Psoas muscle (tissue), 8 donors: ENCODE results near the gene LRRC4C. TPM values are rescaled to one million over a fixed set of nuclear protein-coding genes. Genes with fewer than 3 reads are reported as not detected.

Experiments used
- ATAC-seq, 4 donors: fragments of 200-7000 bp; cut with Tn5 transposase; one replicate each; pipeline ENCODE4 v1.9.1; 2020; ENCODE audit warnings: moderate library complexity in 3 of 4, mild to moderate bottlenecking in 2 of 4
- DNase-seq, 2 donors: peaks; one replicate each; pipeline ENCODE4 v3.0.0-alpha.2; 2020
- H3K27ac ChIP-seq: fragments of 200-600 bp; one replicate; pipeline ENCODE4 v1.8.0; 2022
- H3K27me3 ChIP-seq, 3 donors: fragments of 200-600 bp in 1 of 3; one replicate each; pipeline versions ENCODE4 v1.6.1 to v1.8.0; 2013 to 2022; ENCODE audit warnings: low read length in 2 of 3, mild to moderate bottlenecking in 2 of 3, moderate library complexity in 1 of 3; ENCODE audit not compliant: insufficient read depth in 3 of 3
- H3K36me3 ChIP-seq, 2 donors: fragments of 200-600 bp in 1 of 2; one replicate each; pipeline versions ENCODE4 v1.6.1 to v1.8.0; 2013 to 2022; ENCODE audit warnings: low read depth in 1 of 2, mild to moderate bottlenecking in 1 of 2, moderate library complexity in 1 of 2; ENCODE audit not compliant: insufficient read depth in 1 of 2
- H3K4me1 ChIP-seq: fragments of 200-600 bp; one replicate; pipeline ENCODE4 v1.8.0; 2022
- H3K4me3 ChIP-seq: fragments of 200-600 bp; one replicate; pipeline ENCODE4 v1.8.0; 2022; ENCODE audit warnings: mild to moderate bottlenecking
- H3K9me3 ChIP-seq: fragments of 200-600 bp; one replicate; pipeline ENCODE4 v1.8.0; 2022
- WGBS, 3 donors: extraction: QIAGEN DNeasy Blood & Tissue Kit; methylation state at CpG; one replicate each; pipeline versions ENCODE4 v1.1.6 to v1.1.7; 2013; 5-methylcytosine and 5-hydroxymethylcytosine counted together
- intact Hi-C, 2 donors: fragments of 100-400 bp; cut with DNase I; formaldehyde crosslinking; loops; one replicate each; pipeline versions ENCODE4 v1.11.0 to v1.14.2; 2022
- polyA plus RNA-seq, 3 donors: library from polyadenylated mRNA; stranded (reverse); fragments of 200-250 nt; gene quantifications; one replicate each; pipeline ENCODE4 v1.2.3, GENCODE V29; 2013
- total RNA-seq, 4 donors: library from RNA; stranded (reverse); fragmentation: NEBNext Ultra II Directional in 2 of 4; extraction: Animal tissue kit (Norgen Biotek cat#: 25700) in 2 of 4; gene quantifications; one replicate each; pipeline versions ENCODE4 v1.2.1 to v1.2.4, GENCODE V29; 2021 to 2023
- TF ChIP-seq, protein P1 (sequence below): fragments of 200-600 bp; IDR thresholded peaks from one replicate; pipeline ENCODE4 v1.8.0; 2022; ENCODE audit warnings: antibody characterized with exemption
- donor health status: healthy with polysubstance abuse.
- donor health status: DM: no; HTN: no; CAD: no; lungs with moderate emphysema.
- donor health status: Bipolar disorder and iron deficiency.
- donor health status: healthy.
- donor health status: DM: yes; HTN: yes; CAD: no.
- donor health status: DM: no; HTN: no; CAD: no.
- donor health status: DM: no; HTN: no; CAD: no.
- donor health status: DM: yes; HTN: yes; CAD: no.

The LRRC4C gene
- total and polyA plus RNA-seq, 7 donors: 0.04 to 0.34 (median 0.12) TPM; not detected in 1

DNA sequence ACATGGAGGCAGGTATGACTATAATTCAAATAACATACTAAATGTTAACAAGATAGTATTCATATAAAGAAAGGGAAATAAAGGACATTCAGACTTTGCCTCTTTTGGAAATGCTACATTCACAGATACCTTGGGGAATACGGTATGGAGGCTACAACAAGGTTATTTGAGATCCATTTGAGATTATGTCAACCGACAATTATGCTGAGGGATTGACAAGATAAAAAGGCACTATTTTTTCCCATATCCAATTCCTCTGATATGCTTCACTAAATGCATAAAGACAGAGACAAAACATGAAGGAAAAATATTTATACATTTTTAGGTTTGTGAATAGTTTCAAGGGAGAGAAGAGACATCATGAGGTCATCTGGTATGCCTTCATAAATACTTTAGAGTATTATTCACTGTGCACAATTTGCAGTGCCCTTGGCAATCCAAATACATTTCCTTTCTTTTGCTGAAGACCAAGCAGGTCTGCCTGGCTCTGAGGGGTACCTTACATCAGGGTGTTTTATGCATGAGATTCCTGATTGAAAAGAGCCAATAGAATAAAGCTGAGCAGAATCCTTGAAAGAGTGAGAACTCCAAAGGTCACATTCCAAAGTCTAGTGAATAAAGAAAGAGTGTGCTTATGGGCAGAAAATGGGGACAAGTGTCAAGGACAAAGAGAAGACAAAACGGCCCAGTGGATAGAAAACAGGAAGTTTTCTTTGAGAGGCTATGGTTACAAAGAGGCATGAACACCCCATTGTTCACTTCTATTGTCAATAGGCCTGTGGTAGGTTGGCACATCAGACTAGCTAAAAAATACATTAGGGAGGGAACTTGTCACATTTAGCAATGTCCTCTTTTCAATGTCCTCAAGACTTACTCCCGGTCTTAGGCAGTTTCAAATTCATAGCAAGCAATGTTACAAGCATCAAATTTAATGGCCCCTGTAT, 455.8 kb downstream of the LRRC4C start:
- intact Hi-C loops: no loop called here
- no peak for ATAC-seq
- H3K27ac ChIP-seq: no peak overlapping the region
- H3K4me3 ChIP-seq: no peak overlapping the region
- no peaks in the 10 kb centered on the region for H3K27me3 ChIP-seq
- H3K9me3 ChIP-seq: no peaks in the 10 kb centered on the region
- WGBS, 3 donors: 44 to 61% (median 58%) methylated on average over 4 of the region's 4 CpGs
- TF ChIP-seq, protein P1, sequence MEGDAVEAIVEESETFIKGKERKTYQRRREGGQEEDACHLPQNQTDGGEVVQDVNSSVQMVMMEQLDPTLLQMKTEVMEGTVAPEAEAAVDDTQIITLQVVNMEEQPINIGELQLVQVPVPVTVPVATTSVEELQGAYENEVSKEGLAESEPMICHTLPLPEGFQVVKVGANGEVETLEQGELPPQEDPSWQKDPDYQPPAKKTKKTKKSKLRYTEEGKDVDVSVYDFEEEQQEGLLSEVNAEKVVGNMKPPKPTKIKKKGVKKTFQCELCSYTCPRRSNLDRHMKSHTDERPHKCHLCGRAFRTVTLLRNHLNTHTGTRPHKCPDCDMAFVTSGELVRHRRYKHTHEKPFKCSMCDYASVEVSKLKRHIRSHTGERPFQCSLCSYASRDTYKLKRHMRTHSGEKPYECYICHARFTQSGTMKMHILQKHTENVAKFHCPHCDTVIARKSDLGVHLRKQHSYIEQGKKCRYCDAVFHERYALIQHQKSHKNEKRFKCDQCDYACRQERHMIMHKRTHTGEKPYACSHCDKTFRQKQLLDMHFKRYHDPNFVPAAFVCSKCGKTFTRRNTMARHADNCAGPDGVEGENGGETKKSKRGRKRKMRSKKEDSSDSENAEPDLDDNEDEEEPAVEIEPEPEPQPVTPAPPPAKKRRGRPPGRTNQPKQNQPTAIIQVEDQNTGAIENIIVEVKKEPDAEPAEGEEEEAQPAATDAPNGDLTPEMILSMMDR: no peak
- no peak for DNase-seq
- H3K4me1 ChIP-seq: no peaks in the 10 kb centered on the region
- H3K36me3 ChIP-seq: no peaks in the 10 kb centered on the region

DNA sequence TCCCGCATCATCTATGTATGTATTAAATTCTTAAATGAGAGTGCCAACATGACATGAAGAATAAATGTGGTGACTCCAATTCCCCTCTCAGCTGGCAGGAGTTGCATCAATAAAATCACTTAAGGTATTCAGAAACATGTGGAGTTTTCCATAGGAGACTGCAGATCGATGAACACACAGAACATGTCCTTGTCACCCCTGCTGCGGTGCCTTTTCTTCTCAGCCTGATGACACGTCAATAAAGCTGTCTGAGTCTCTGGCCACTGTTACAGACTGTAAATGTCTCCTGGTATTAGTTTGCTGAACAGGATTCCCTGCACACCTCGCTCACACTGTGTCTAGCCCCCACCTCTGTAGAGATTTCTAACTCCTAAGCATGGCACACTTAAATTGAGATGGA, 460.5 kb downstream of the LRRC4C start:
- 66 to 69% (median 69%) methylated on average over 5 of the region's 5 CpGs for WGBS, 3 donors
- TF ChIP-seq, protein P1: no peak

DNA sequence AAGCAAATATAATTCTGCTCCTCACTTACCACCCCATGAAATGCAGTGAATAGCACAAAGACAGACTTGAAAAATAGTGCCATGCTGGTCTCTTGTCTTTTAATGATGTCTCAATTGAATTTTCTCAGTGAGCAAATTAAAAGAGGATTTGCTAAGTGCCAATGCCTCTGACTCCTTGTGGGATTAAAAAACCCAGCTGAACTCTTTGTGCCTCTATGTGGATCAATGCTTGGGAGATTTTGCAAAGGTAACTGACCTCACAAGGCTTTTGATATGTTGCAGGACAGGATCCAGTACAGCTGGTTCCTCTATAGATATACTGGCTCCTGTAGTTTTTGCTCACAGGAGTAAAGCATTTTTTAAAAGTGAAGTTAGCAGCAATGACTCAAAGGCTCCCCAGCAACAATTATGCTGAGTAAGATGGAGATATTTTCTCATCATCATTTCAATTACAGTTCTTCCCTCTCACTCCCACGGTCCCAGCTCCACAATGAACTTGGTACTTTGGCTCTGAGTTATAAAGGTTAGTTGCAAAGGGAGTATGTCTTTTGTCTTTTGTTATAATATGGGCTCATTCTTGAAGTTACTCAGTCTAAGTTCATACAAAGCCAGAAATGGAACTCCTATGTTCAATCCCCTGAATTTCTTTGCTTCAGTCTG, 471.5 kb downstream of the LRRC4C start:
- TF ChIP-seq, protein P1: no peak
- DNase-seq: no peak
- no peak overlapping the region for H3K4me3 ChIP-seq
- no peaks in the 10 kb centered on the region for H3K9me3 ChIP-seq
- ATAC-seq: no peak
- H3K36me3 ChIP-seq: no peaks in the 10 kb centered on the region
- no peaks in the 10 kb centered on the region for H3K27me3 ChIP-seq
- intact Hi-C loops: no loop called here
- H3K27ac ChIP-seq: no peak overlapping the region
- no peaks in the 10 kb centered on the region for H3K4me1 ChIP-seq
- 39 to 48% (median 46%) methylated on average over 1 of the region's 1 CpG for WGBS, 3 donors

More for the DNA sequence above, 460.5 kb downstream of the LRRC4C start:
- Histone ChIP-seq H3K4me1 (no peaks in the 10 kb centered on the region), H3K27ac (no peak overlapping the region), H3K9me3 (no peaks in the 10 kb centered on the region), H3K27me3 (no peaks in the 10 kb centered on the region), H3K36me3 (no peaks in the 10 kb centered on the region), H3K4me3 (no peak overlapping the region)
- ATAC-seq (no peak), DNase-seq (no peak)
- intact Hi-C loops: no loop called here

DNA sequence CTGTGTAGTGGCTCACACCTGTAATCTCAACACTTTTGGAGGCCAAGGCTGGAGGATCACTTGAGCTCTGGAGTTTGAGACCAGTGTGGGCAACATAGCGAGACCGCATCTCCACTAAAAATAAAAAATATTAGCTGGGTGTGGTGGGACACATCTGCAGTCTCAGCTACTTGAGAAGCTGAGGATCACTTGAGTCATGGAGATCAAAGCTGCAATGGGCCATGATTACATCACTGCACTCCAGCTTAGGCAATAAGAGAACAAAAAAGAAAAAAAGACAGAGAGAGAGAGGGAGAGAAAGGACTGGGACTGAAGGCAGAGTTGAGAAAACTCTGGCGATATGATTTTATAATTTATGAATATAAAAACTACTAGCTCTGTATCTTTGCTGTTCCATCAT, 473.1 kb downstream of the LRRC4C start:
- Histone ChIP-seq H3K36me3 (no peaks in the 10 kb centered on the region), H3K9me3 (no peaks in the 10 kb centered on the region), H3K4me1 (no peaks in the 10 kb centered on the region), H3K27me3 (no peaks in the 10 kb centered on the region), H3K27ac (no peak overlapping the region), H3K4me3 (no peak overlapping the region)
- intact Hi-C loops: no loop called here
- DNase-seq (no peak), ATAC-seq (no peak)
- TF ChIP-seq, protein P1: no peak
- 87 to 89% (median 87%) methylated on average over 3 of the region's 3 CpGs for WGBS, 3 donors
